GM18951 (cell line): Measurements from ENCODE around the gene HGS.

Source experiments
- POLR2A ChIP-seq: IDR thresholded peaks from 4 replicates; pipeline ENCODE4 v1.6.1; 2011; ENCODE audit warnings: mild to moderate bottlenecking; ENCODE audit not compliant: insufficient read length, insufficient read depth; ENCODE audit errors: extremely low read depth
- in situ Hi-C: fragments of 300-500 bp; cut with MboI; formaldehyde crosslinking; loops from one replicate; pipeline ENCODE4 v1.12.0; 2022; ENCODE audit warnings: low sequenced_read_pairs, mixed read lengths, inconsistent platforms; ENCODE audit not compliant: unreplicated experiment

HGS gene

GRCh38 chr17:81717049-81717765 lies 33.4 kb downstream of the HGS start:
- in situ Hi-C loops = no loop called here
- no peak for TF ChIP-seq POLR2A

- in situ Hi-C loops = no loop called here
- no peak for TF ChIP-seq POLR2A
Measured at GRCh38 chr17:81717766-81718089, 33.9 kb downstream of the HGS start.

GRCh38 chr17:81719410-81720266 lies 35.8 kb downstream of the HGS start:
- in situ Hi-C loops = loop anchor here (5.0 kb wide), 1 partner anchor 98 kb away; no protein-coding TSS in a partner anchor
- no peak for TF ChIP-seq POLR2A

- TF ChIP-seq POLR2A = no peak
- in situ Hi-C loops = loop anchor here (5.0 kb wide), 1 partner anchor 97 kb away; no protein-coding TSS in a partner anchor
Measured at GRCh38 chr17:81720267-81721071, 36.7 kb downstream of the HGS start.

GRCh38 chr17:81722184-81723120 lies 38.6 kb downstream of the HGS start:
- in situ Hi-C loops = loop anchor here (5.0 kb wide), 1 partner anchor 95 kb away; no protein-coding TSS in a partner anchor
- TF ChIP-seq POLR2A = no peak

GRCh38 chr17:81723651-81724209 lies 39.9 kb downstream of the HGS start:
- no peak for TF ChIP-seq POLR2A
- in situ Hi-C loops = loop anchor here (5.0 kb wide), 1 partner anchor 94 kb away; no protein-coding TSS in a partner anchor

GRCh38 chr17:81725439-81725838 lies 41.6 kb downstream of the HGS start:
- no peak for TF ChIP-seq POLR2A
- in situ Hi-C loops = no loop called here

GRCh38 chr17:81726004-81726403 lies 42.2 kb downstream of the HGS start:
- no peak for TF ChIP-seq POLR2A
- in situ Hi-C loops = no loop called here

GRCh38 chr17:81727324-81728031 lies 43.7 kb downstream of the HGS start:
- in situ Hi-C loops = no loop called here
- TF ChIP-seq POLR2A = no peak

- TF ChIP-seq POLR2A = no peak
- in situ Hi-C loops = no loop called here
Measured at GRCh38 chr17:81733507-81734404, 49.9 kb downstream of the HGS start.

- TF ChIP-seq POLR2A = no peak
- in situ Hi-C loops = no loop called here
Measured at GRCh38 chr17:81734405-81735263, 50.8 kb downstream of the HGS start.
